HG02884 (cell line): ENCODE measurements around the gene WIF1.

Source experiments
- ATAC-seq: cut with Tn5 transposase; IDR thresholded peaks from one replicate; pipeline ENCODE4 v1.9.1; 2021; ENCODE audit warnings: mild to moderate bottlenecking, moderate library complexity; ENCODE audit not compliant: unreplicated experiment

The WIF1 gene, protein sequence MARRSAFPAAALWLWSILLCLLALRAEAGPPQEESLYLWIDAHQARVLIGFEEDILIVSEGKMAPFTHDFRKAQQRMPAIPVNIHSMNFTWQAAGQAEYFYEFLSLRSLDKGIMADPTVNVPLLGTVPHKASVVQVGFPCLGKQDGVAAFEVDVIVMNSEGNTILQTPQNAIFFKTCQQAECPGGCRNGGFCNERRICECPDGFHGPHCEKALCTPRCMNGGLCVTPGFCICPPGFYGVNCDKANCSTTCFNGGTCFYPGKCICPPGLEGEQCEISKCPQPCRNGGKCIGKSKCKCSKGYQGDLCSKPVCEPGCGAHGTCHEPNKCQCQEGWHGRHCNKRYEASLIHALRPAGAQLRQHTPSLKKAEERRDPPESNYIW

DNA sequence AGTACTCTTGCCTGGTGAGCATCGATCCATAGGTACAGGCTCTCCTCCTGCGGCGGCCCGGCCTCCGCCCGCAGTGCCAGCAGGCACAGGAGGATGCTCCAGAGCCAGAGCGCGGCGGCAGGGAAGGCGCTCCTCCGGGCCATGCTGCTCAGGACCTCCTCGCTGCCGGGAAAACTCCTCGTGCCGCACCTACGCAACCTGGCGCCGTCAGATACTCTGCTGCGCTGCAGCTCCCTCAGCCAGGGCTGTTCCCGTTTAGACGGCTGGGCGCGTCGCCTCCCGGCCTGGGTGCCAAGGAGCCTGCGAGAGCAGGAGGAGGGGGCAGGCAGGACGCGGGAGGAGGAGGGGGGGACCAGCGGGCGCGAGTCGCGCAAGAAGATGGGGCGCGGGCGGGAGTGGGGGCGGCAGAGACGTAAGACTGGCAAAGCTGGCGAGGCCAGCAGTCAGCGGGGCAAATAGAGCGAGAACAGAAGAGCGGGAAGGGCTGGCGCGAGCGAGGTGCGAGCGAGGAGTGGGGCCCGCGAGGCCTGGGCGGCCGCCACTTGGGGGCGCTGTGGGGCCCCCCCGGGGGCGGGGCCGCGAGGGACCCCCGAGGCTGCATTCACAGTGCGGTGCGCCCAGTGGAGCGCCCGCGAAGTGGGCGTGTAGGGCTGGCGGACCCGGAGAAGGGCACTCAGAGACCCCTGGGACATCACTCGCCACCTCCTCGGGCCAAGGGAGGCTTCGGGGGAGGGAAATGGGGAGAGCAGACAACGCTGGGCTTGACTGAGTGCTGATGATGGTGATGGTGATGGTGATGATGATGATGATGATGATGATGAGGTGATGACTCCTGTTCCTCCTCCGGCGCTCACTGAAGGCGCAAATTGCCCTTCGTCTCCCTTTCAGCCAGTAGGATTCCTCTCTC, at the start of gene WIF1:
TSS of gene WIF1 (minus strand) at position 257 of the 907 bp plus-strand sequence. CDS start at position 143, 114 bp downstream.
- no peak for ATAC-seq

DNA sequence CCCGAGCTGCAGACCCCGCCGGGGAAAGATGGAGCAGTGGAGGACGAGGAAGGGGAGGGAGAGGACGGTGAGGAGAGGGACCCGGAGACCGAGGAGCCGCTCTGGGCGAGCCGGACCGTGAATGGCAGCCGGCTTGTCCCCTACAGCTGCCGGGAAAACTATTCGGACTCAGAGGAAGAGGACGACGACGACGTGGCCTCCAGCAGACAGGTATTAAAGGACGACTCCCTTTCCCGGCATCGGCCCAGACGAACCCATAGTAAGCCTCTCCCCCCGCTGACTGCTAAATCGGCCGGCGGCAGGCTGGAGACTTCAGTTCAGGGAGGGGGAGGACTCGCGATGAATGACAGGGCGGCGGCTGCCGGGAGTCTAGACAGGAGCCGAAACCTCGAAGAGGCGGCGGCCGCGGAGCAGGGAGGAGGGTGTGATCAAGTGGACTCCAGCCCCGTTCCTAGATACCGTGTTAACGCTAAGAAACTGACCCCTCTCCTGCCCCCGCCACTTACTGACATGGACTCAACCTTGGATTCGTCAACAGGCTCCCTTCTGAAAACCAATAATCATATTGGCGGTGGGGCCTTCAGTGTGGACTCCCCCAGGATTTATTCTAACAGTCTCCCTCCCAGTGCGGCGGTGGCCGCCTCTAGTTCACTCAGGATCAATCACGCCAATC, 49.2 kb upstream of the WIF1 start:
- peak; percentile 43 for ATAC-seq

DNA sequence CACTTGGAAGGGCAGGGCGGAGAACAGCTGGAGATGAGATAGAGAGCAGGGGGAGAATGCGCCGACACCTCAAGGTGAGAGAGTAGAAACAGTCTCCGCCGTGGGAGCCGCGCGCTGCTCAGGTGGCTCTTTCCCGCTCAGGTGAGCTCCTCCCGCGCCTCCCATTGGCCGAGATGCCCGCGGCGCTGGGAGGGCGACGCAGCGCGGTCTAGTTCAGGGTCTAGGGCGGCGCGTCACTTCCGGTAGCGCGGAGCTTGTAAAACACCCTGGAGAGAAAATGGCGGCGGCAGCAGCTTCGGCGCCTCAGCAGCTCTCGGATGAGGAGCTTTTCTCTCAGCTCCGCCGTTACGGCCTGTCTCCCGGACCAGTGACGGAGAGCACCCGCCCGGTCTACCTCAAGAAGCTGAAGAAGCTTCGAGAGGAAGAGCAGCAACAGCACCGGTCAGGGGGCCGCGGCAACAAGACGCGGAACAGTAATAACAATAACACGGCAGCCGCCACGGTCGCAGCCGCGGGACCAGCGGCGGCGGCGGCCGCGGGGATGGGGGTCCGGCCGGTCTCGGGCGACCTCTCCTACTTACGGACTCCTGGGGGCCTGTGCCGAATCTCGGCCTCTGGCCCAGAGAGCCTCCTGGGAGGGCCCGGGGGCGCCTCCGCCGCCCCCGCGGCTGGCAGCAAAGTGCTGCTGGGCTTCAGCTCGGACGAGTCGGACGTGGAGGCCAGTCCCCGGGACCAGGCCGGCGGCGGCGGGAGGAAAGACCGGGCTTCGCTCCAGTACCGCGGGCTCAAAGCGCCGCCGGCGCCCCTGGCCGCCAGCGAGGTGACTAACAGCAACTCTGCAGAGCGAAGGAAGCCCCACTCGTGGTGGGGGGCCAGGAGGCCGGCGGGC, 48.5 kb upstream of the WIF1 start, which contains the start of gene LEMD3:
TSS of gene LEMD3 (plus strand) at position 264 of the 889 bp plus-strand sequence. CDS start at position 278, 14 bp downstream.
- ATAC-seq = peak; percentile 90

DNA sequence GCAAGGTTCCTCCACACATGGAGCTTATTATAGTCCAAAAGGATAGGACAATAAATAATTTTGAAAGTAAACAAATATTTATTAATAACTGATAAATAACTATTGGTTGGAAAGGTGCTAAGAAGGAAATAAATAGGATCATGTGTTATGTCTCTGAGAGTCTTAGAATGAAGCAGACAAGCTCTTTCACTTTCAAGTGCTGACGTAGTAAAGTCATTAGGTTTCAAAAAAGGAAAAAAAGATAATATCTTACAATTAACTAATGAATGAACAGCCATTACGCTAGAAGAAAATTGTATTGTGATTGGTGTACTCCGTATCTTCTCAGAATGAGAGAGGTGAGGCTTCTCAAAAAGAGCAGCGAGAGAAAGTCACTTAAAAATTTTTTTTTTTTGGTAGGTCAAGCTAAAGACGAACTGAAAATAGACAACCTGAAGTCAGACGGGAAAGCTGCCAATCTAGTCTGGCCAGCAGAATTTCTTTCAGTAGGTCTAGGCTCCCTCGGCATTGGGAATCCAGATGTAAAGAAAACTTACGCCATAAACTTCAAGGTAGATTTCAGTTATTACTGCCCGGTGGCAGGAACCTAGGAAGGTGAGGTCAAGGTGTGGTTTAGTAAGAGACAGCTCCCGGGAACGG, 47.7 kb upstream of the WIF1 start:
- ATAC-seq = no peak

DNA sequence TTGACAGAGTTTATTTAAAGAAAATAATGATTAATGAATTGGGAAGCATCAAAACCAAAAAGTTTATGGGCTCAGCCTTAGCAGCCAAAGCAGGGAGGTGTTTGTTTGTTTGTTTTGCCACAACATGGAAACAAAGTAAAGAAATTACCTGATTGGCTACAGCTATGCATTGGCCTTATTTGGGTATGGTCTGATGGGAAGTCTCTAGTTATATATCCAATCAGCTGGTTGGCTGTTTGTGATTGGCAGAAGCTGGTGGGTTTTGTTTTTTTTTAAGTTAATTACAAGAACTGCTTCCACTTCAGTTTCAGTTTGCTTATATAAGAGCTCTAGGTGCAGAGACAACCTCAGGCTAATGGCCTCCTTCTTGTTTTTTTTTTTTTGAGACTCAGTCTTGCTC, 43.7 kb upstream of the WIF1 start:
- no peak for ATAC-seq

DNA sequence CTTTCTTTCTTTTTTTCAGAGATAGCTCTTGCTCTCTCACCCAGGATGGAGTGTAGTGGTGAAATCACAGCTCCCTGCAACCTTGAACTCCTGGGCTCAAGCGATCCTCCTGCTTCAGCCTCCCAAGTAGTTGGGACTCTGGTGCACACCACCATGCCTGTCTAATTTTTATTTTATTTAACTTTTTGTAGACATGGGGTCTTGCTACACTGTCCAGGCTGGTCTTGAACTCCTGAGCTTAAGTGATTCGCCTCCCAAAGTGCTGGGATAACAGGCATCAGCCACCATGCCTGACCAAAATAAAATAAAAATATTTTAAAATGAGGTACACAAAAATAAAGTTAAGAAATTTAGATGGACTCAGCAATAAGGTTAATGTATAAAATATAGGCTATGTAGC, 43.1 kb upstream of the WIF1 start:
- no peak for ATAC-seq

DNA sequence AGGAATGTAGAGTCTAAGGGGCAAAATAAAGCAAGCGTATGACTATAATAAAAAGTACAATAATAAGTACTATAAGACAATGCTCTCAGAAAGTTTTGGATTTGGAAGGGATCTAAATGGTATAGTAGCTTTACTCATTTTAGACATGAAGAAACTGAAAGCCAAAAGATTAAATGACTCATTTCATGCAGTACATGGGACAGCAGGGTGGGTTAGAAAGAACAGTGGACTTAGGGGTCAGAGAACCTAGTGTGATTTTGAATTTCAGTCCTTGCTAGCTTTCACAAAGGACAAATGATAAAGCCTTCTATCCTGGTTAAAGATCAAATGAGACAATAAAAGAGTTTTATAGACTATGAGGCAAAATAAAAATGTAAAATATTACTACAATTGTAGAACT, 41.5 kb upstream of the WIF1 start:
- ATAC-seq = peak; percentile 64

DNA sequence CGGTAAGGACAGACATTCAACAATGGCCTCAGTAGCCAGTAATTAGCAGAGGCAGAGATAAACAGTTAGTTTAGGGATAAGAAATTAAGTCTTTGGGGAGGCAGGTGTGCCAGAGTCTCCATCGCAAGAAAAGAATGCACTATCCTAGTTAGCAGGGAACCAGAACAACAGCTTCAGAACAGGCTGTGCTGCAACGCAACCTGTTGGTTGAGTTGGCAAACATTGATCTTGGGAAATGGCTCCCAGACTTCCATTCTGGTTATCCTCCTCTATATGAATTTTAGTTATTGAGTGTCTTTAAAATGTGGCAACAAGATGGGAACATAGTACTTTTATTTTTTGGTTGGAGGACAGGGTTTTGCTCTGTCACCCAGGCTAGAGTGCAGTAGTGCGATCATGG, 36.0 kb upstream of the WIF1 start:
- no peak for ATAC-seq

DNA sequence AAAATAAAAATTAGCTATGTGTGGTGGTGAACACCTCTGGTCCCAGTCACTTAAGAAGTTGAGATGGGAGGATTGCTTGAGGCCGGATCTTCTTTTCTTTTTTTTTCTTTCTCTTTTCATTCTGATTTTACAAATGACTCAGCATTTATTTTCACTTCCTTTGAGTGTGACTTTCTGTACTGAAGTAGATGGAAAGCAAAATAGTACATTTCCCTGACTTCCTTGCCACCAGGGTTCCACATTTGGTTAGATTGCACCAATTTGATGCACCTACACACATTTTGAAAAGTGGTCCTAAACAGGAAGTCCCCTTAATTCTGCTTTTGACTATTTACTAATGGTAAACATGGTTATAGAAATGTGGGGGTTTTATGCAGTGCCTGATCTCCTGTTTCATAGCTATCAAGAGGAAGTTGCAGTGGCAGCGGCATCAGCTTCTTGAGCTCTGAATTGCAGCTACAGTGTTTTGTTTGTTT, 35.3 kb upstream of the WIF1 start:
- peak; percentile 85 for ATAC-seq

DNA sequence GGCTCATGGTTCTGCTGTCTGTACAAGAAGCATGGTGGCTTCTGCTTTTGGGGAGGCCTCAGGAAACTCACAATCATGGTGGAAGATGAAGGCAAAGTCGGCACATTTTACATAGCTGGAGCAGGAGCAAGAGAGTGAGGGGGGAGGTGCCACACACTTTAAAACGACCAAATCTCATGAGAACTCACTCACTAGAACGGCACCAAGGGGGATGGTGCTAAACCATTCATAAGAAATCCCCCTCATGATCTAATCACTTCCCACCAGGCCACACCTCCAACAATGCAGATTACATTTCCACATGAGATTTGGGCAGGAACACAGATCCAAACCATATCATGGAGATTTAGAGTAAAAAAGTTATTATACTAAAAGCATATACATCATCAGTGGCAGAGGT, 34.7 kb upstream of the WIF1 start:
- ATAC-seq = peak; percentile 19

DNA sequence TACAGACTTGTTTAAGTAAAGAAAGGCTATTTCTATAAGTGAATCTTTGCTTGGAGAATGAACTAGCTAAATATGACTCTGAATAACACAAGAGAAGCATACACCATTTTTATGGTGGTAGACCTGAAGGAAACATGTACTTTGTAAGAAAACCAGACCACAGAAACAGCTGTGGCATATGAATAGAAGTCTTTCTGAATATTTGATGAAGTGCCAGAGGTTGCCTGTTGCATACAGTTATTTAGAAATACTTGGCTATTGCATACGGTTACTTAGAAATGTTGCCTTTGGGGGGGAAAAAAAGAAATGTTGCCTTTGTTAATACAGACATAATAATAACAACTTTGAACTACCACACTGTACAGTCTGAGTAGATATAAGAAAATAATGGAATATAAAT, 31.5 kb upstream of the WIF1 start:
- no peak for ATAC-seq

DNA sequence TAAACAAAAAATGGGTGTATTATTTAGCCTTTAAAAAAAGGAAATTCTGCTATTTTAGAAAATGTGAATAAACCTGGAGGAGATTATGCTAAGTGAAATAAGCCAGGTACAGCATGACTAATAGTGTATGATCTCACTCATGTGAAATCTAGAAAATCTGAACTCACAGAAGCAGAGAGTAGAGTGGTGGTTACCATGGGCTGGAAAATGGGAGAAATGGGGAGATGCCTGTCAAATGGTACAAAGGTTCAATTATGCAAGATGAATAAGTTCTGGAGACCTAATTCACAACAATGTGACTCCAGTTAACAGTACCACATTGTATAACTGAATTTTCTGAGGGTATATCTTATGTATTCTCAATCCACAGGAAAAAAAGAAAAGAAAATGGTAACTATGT, 30.9 kb upstream of the WIF1 start:
- ATAC-seq = no peak

DNA sequence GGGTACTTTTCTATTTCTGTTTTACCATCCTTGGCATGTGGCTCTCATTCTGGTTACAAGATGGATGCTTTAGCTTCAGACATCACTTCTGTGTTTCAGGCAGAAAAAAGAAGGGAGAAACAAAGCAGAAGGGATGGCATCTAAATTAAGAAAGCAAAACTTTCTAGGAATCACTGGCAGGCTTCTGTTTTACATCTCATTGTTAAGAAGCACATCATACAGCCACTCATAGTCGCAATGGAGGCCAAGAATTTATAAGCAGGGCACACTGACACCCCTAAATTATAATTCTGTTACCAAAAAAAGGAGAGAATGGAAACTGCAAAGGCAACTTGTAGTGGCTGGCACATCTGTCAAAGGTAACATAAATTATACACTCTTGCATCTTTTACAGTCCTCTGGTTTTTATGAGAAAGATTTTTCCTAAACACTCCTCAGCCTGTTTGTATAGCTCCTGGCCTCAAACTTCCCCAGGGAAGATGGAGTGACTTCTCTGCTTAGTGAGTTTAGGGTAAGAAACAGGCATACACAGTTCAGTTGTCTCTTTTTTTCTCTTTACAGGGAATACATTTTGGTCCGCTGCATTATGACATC, 26.3 kb upstream of the WIF1 start:
- no peak for ATAC-seq

DNA sequence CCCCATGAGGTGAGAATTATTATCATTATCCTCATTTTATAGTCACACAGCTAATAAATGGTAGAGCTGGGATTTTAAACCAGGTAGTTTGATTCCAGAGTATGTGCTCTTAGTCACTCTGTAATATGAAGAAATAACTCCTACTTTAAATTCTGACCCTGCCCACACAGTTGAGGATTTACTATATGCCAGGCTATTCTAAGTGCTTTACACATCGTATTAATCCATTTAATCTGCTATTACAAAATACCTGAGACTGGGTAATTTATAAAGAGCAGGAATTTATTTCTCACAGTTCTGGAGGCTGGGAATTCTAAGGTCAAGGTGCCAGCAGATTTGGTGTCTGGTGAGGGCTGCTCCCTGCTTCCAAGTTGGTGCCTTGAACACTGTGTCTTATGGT, 19.6 kb upstream of the WIF1 start:
- ATAC-seq = no peak

DNA sequence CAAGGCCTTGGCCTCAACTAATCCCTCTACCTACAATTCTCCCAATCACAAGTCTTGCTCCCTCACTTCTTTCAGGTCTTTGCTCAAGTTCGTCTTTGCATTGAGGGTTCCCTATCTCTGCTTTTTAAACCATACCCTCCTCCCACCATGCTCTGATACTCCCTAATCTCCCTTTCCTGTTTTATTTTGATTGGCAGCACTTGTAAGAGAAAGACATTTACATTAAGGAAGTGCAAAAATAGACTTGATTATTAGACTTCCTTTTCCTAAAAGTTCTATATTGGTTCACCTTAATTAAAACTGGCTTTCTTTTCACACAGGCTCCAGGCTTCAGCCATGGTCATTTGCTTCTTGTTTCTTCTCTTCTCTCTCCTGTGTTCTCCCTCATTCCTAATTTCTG, 18.3 kb upstream of the WIF1 start:
- no peak for ATAC-seq

DNA sequence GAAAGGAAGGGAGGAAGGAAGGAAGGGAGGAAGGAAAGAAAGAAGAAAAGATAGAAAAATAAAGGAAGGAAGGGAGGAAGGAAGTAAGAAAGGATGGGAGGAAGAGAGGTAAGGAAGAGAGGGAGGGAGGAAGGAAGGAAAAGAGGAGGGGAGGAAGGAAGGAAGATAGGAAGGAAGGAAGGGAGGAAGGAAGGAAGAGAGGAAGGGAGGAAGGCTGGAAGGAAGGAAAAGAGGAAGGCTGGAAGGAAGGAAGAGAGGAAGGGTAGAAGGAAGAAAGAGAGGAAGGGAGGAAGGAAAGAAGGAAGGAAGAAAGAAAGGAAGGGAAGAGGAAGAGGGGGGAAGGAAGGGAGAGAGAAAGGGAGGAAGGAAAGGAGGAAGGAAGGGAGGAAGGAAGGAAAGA, 12.8 kb upstream of the WIF1 start:
- no peak for ATAC-seq

DNA sequence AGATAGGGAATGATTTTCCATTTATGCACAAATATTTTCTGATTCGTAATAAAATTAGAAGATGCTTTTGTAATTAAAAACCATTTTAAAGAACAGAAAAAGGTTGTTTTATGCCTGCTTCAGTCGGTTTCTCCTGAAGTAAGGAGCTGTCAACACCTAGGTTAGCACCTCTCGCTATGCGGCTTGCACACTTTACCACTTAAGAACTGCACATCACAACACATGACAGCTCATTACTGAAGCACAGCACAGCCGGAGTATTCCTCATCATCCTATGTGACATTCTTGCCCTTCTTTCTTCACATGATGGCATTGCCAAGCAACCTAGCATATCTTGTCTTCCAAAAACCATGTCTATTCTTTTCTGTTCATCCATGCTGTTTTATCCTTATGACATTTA, 5.4 kb upstream of the WIF1 start:
- no peak for ATAC-seq

DNA sequence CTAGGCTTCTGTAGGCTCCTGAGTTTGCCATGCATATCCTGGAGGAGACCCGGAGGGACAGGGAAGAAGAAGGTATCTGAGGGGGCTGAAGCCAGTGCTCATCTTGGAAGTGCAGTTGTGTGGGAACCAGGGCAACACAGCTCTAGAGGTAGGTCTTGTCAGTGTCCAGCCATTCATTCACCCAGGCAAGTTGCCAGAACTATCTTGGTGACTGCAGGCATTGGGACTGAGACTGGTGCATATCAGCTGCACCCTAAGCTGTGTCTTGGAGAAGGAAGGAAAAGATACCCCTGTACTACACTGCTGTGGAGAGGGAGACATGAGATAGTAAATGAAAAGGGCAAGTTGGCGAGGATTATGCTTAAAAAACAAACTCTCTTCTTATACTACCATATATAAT, 4.9 kb upstream of the WIF1 start:
- no peak for ATAC-seq

DNA sequence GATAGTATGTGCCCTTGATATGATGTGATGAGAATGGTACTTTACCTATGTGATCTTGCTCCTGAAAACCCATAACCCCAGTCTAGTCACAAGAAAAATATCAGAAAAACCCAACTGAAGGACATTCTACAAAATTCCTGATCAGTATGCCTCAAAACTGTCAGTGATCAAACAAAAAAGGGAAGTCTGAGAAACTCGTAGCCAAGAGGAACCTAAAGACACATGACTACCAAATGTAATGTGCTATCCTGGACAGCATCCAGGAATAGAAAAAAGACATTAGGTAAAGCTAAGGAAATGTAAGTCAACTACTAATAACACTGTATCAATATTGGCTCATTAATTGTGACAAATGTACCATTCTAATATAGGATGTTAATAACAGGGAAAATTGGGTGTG, 4.1 kb upstream of the WIF1 start:
- no peak for ATAC-seq
